NCI-H1105 (cell line): ENCODE data around the gene NUTF2.
"Not testable (repeated sequence)": the region's sequence is repeated elsewhere in the genome, so short reads cannot be mapped to it uniquely, and the experiment has no call there.

Experiments used
- DNase-seq: peaks from one replicate; lab custom pipeline; 2025; lab: John Stamatoyannopoulos, UW

The NUTF2 gene

DNA sequence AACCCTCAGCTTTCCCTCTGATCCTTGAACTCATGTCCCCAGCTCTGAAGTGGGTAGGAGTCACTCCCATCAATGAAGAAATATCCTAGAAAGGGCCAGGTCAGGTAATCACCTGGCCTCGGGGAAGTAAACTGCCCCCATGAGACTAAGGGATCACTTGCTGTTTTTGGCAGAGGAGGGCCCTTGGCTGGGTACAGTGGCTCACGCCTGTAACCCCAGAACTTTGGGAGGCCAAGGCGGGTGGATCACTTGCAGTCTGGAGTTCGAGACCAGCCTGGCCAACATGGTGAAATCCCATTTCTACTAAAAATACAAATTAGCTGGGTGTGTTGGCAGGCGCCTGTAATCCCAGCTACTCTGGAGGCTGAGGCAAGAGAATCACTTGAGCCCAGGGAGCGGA lies 17.3 kb downstream of the NUTF2 start:
- not testable (repeated sequence) for DNase-seq

GRCh38 chr16:67864594-67864993 lies 17.9 kb downstream of the NUTF2 start:
- DNase-seq, result no peak

DNA sequence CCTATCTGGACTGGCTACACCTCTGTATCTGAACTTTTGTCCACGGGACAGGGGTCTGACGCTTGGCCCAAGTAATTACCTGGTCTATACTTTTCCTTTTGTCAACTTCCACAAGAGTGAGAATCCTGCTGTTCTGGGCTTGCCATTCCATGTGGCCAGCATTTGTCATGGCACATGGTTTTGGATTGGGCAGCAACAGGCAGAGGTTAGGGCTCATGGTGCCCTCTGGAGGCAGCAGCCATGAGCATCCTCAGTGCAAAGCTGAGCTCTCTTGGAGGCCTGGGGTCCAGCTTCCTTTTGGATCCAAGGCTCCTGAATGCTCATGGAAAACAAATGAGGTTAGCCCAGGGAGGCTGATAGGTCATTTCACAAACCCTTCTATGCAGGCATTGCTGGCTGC lies 18.6 kb downstream of the NUTF2 start:
- DNase-seq, result no peak

- no peak for DNase-seq
Observed at GRCh38 chr16:67868290-67868689, 21.6 kb downstream of the NUTF2 start.

DNA sequence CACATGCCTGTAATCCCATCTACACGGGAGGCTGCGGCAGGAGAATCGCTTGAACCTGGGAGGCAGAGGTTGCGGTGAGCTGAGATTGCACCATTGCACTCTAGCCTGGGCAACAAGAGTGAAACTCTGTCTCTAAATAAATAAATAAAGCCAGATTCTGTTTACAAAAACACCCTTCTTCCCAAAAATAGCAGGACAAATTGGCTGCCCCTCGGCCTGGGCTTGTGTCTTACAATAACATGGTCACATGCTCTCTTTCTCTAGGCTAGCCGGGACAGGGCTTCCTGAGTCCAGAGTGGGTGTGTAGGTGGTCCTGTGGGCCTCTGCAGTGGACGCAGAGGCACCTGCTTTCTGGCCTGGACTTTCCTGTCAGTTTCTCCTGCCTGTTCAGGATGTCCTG lies 22.9 kb downstream of the NUTF2 start:
- DNase-seq, result no peak

- DNase-seq, result no peak
Observed at GRCh38 chr16:67871256-67871655, 24.5 kb downstream of the NUTF2 start.

DNA sequence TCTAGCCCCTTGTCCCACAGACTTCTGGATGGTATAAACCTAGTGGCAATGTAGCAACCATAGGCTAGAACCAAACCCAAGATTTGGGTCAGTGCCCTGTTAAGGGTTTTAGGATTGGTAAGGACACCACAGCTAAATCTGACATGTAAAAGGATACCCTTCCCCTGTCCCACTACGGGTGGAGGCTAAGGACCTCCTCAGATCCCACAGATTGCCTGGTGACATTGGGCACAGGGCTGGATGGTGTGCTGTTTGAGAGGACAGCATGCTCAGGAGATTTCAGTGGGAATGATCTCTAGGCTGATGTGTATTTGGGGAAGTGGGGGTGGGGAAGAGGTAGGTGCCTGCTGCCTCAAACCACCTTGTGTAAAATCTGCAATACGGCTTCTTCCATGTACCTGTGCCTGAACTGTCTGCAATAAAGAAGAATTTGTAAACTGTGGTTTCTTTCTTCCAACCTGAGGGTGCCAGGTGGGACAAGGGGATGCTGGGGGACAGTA lies 25.4 kb downstream of the NUTF2 start:
- no peak for DNase-seq

DNA sequence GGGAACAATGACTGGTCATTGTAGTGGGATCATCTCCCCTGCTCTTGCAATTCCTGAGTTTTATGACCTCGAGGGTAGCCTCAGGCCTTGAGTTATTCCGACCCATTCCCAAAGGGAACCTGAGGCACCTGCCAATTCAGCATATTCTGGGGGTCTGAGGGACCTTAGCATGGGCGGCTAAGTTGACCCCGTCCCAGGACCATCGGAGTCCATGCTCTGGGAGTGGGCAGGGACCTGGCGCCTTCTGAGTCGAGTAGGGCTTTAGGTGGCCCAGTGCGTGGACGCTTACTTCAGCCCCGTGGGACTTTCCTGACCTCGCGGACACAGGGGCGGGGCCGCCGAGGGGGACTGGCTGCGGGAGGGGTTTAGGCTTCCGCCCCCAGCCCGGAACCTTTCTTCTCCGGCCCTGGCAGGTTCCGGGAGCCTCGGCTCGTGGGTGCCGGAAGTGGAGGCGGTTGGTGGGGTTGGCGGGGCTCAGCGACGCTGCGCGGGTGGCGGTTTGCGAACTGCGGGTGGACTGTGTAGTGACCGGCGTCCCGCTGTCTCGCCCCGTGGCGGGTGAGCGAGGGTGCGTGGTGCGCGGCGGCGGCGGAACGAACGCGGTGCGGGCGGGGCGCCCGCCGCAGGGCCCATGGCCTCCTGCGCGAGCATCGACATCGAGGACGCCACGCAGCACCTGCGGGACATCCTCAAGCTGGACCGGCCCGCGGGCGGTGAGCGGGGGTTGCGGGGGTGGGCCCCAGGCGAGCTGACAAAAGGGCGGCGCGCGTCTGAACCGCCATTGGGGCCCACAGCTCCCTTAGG lies 26.1 kb downstream of the NUTF2 start, which contains the start of gene EDC4:
EDC4 (plus strand) TSS at position 422 of the 804 bp plus-strand sequence; CDS start at position 632, 210 bp downstream.
- peak; percentile 42 for DNase-seq

GRCh38 chr16:67873435-67874370 lies 27.0 kb downstream of the NUTF2 start:
- no peak for DNase-seq

GRCh38 chr16:67874372-67874771 lies 27.6 kb downstream of the NUTF2 start:
- DNase-seq, result no peak

DNA sequence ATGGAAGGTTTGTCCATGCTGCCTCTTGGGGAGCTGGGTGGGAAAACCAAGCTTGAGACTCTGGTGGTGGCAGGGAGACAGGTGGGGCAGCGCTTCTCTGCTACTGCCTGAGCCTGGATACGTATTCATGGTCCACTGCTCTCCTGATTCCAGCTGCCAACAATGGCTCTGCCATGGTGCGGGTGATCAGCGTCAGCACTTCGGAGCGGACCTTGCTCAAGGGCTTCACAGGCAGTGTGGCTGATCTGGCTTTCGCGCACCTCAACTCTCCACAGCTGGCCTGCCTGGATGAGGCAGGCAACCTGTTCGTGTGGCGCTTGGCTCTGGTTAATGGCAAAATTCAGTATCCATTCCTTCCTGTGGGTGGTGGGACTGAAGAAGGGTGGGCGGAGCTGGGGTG lies 30.3 kb downstream of the NUTF2 start:
- no peak for DNase-seq

- DNase-seq, result no peak
Observed at GRCh38 chr16:67878232-67878631, 31.5 kb downstream of the NUTF2 start.

GRCh38 chr16:67878846-67879245 lies 32.1 kb downstream of the NUTF2 start:
- DNase-seq, result no peak

GRCh38 chr16:67879462-67879861 lies 32.7 kb downstream of the NUTF2 start:
- no peak for DNase-seq

DNA sequence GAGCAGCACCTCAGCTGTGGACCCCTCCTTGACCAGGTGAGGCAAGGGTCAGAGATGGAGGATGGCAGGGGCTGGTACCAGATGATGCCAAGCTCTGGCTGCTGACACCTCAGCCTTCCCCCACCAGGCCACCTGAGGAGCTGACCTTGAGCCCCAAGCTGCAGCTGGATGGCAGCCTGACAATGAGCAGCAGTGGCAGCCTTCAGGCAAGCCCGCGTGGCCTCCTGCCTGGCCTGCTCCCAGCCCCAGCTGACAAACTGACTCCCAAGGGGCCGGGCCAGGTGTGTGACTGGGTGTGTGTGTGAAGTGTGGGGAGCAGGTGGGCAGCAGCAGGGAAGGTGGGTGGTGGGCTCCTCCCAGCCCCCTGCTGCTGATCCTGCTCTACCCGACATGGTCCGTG lies 33.2 kb downstream of the NUTF2 start:
- no peak for DNase-seq

DNA sequence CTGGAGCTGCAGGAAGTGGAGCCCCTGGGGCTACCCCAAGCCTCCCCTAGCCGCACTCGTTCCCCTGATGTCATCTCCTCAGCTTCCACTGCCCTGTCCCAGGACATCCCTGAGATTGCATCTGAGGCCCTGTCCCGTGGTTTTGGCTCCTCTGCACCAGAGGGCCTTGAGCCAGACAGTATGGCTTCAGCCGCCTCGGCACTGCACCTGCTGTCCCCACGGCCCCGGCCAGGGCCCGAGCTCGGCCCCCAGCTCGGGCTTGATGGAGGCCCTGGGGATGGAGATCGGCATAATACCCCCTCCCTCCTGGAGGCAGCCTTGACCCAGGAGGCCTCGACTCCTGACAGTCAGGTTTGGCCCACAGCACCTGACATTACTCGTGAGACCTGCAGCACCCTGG lies 33.9 kb downstream of the NUTF2 start:
- no peak for DNase-seq

DNA sequence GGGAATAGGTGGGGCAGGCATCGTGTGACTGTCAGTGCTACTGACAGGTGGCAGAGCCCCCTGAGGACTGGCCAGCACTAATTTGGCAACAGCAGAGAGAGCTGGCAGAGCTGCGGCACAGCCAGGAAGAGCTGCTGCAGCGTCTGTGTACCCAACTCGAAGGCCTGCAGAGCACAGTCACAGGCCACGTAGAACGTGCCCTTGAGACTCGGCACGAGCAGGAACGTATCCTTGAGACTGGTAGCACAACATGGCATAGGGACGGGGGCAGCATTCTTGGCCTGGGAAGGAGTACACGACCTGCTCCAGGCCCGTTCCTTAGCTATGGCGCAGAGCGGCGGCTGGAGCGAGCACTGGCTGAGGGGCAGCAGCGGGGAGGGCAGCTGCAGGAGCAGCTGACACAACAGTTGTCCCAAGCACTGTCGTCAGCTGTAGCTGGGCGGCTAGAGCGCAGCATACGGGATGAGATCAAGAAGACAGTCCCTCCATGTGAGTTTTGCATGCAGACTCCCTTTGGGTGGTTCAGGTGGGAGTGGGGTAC lies 35.0 kb downstream of the NUTF2 start:
- no peak for DNase-seq

DNA sequence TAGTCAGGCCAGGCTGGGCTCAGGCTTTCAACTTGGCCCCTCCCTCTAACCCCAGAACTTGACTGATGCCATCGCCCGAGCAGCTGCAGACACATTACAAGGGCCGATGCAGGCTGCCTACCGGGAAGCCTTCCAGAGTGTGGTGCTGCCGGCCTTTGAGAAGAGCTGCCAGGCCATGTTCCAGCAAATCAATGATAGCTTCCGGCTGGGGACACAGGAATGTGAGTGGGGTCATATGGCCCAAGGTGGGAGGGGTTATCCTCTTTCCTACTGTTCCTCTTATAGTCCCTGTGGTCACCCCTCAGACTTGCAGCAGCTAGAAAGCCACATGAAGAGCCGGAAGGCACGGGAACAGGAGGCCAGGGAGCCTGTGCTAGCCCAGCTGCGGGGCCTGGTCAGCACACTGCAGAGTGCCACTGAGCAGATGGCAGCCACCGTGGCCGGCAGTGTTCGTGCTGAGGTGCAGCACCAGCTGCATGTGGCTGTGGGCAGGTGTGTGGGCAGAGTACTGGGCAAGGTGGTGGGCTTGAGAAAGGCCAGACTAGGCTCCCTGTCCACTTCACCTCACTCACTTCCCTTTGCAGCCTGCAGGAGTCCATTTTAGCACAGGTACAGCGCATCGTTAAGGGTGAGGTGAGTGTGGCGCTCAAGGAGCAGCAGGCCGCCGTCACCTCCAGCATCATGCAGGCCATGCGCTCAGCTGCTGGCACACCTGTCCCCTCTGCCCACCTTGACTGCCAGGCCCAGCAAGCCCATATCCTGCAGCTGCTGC lies 35.8 kb downstream of the NUTF2 start:
- no peak for DNase-seq

GRCh38 chr16:67883146-67883871 lies 36.6 kb downstream of the NUTF2 start:
- no peak for DNase-seq

- DNase-seq, result peak; percentile 10
Observed at GRCh38 chr16:67883872-67884261, 37.1 kb downstream of the NUTF2 start.

DNA sequence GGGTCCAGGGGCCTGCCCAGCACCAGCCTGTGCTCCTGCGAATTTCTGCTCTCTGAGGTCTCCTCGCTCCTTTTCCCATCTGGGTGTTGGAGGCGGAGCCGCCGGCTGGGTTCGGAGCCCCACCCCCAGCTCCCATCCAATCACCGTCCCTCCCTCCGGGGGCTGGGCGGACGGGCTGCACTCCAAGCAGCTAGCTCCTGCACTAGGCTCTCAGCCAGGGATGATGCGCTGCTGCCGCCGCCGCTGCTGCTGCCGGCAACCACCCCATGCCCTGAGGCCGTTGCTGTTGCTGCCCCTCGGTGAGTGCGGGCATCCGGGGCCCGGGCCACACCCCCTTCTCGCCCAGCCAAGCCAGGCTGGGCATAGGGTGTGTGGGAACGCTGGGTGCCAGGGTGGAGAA lies 38.0 kb downstream of the NUTF2 start, which contains the start of gene NRN1L:
NRN1L (plus strand) TSS at position 202 of the 400 bp plus-strand sequence; CDS start at position 221, 19 bp downstream.
- DNase-seq, result peak; percentile 69
